ENCODE results near the gene CCDC63. TPM values are rescaled to one million over a fixed set of nuclear protein-coding genes. Genes with fewer than 3 reads are reported as not detected.

The CCDC63 gene
- total and polyA plus RNA-seq, 4 donors, result not detected

DNA sequence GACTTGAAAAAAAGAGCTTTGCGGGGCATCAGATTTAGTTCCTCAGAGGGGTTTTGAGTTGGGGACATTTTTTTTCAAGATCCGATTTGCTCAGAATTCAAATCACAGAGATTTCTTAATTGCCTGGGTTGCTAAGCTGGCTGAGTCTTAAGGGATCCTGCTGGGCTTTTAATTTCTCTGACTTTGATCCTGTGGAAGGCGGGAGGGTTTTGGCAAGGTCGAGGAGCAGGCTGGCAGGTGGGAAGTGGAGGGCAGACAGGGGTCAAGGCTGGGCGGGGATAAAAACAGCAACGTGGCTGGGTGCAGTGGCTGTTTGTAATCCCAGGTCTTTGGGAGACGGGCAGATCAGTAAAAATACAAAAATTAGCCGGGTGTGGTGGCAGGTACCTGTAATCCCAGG, 33.5 kb upstream of the CCDC63 start:
- DNase-seq (no peak), ATAC-seq (ENCODE audit: insufficient read depth, low FRiP score) (no peak)
- no peaks in the 10 kb centered on the region for H3K36me3 ChIP-seq (ENCODE audit: control insufficient read depth in 4 of 4, insufficient read depth in 4 of 4, low read length in 4 of 4)
- no peaks in the 10 kb centered on the region for H3K9me3 ChIP-seq (ENCODE audit: control insufficient read depth in 4 of 4, insufficient read depth in 3 of 4, low read length in 3 of 4)
- WGBS, 2 donors, result 35 to 42% methylated on average over 8 of the region's 8 CpGs
- TF ChIP-seq, protein P1, sequence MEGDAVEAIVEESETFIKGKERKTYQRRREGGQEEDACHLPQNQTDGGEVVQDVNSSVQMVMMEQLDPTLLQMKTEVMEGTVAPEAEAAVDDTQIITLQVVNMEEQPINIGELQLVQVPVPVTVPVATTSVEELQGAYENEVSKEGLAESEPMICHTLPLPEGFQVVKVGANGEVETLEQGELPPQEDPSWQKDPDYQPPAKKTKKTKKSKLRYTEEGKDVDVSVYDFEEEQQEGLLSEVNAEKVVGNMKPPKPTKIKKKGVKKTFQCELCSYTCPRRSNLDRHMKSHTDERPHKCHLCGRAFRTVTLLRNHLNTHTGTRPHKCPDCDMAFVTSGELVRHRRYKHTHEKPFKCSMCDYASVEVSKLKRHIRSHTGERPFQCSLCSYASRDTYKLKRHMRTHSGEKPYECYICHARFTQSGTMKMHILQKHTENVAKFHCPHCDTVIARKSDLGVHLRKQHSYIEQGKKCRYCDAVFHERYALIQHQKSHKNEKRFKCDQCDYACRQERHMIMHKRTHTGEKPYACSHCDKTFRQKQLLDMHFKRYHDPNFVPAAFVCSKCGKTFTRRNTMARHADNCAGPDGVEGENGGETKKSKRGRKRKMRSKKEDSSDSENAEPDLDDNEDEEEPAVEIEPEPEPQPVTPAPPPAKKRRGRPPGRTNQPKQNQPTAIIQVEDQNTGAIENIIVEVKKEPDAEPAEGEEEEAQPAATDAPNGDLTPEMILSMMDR (IDR thresholded peaks at IDR 0.05; ENCODE audit: control extremely low read depth, extremely low read depth), result no peak
- H3K27ac ChIP-seq (ENCODE audit: low read depth in 1 of 2, low read length in 1 of 2), result no peak overlapping the region
- H3K4me1 ChIP-seq (ENCODE audit: control insufficient read depth in 5 of 5, insufficient read depth in 5 of 5, low read length in 5 of 5), result no peaks in the 10 kb centered on the region
- H3K4me3 ChIP-seq, result no peak overlapping the region
- no peak overlapping the region for H3K9ac ChIP-seq (ENCODE audit: insufficient read depth in 1 of 2, low read length in 2 of 2)
- H3K27me3 ChIP-seq (ENCODE audit: control insufficient read depth in 3 of 3, insufficient read depth in 3 of 3, low read length in 2 of 3), result peaks cover 0 to 4% (median 0%) of the 10 kb centered on the region in 3 donors

DNA sequence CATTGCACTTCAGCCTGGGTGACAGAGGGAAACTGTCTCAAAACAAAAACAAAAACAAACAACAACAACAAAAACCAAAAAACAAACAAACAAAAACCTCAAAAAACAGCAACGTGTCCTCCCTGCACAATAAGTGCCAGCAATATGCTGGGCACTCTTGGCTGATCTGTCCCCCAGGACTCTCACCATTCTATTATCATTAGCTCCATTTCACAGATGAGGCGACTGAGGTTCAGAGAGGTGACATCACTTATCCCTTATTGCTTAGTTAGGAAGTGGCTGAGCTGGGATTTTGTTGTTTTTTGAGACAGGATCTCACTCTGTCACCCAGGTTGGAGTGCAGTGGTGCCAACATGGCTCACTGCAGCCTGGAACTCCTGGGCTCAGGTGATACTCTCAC, 33.0 kb upstream of the CCDC63 start:
- DNase-seq (no peak), ATAC-seq (ENCODE audit: insufficient read depth, low FRiP score) (no peak)
- WGBS, 2 donors, result 72 to 80% methylated on average over 2 of the region's 2 CpGs
- no peak overlapping the region for H3K9ac ChIP-seq (ENCODE audit: insufficient read depth in 1 of 2, low read length in 2 of 2)
- no peaks in the 10 kb centered on the region for H3K36me3 ChIP-seq (ENCODE audit: control insufficient read depth in 4 of 4, insufficient read depth in 4 of 4, low read length in 4 of 4)
- H3K4me1 ChIP-seq (ENCODE audit: control insufficient read depth in 5 of 5, insufficient read depth in 5 of 5, low read length in 5 of 5), result no peaks in the 10 kb centered on the region
- no peak overlapping the region for H3K4me3 ChIP-seq
- no peak overlapping the region for H3K27ac ChIP-seq (ENCODE audit: low read depth in 1 of 2, low read length in 1 of 2)
- H3K27me3 ChIP-seq (ENCODE audit: control insufficient read depth in 3 of 3, insufficient read depth in 3 of 3, low read length in 2 of 3), result peaks cover 0 to 4% (median 0%) of the 10 kb centered on the region in 3 donors
- TF ChIP-seq, protein P1 (IDR thresholded peaks at IDR 0.05; ENCODE audit: control extremely low read depth, extremely low read depth), result no peak
- no peaks in the 10 kb centered on the region for H3K9me3 ChIP-seq (ENCODE audit: control insufficient read depth in 4 of 4, insufficient read depth in 3 of 4, low read length in 3 of 4)

DNA sequence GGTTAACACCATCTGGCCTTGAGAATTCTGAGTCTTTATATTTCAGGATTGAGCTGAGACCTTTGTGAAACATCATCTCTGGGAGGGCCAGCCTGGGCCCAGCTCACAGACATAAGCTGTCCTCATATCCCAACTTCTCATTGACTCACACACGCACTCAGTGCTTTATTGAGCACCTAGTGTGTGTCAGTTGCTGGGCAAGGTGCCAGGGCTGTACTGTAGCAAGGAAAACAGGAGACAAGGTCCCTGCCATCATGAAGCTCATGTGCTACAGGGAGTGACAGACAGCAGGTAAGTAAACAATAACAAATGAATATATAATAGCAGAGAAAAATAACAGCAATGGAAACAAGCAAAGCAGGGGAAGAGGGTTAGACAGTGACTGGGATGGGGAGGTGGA, 30.5 kb upstream of the CCDC63 start:
- Histone ChIP-seq H3K9me3 (ENCODE audit: control insufficient read depth in 4 of 4, insufficient read depth in 3 of 4, low read length in 3 of 4) (no peaks in the 10 kb centered on the region), H3K4me3 (no peak overlapping the region), H3K27me3 (ENCODE audit: control insufficient read depth in 3 of 3, insufficient read depth in 3 of 3, low read length in 2 of 3) (peaks cover 0 to 4% (median 0%) of the 10 kb centered on the region in 3 donors), H3K27ac (ENCODE audit: low read depth in 1 of 2, low read length in 1 of 2) (no peak overlapping the region), H3K36me3 (ENCODE audit: control insufficient read depth in 4 of 4, insufficient read depth in 4 of 4, low read length in 4 of 4) (no peaks in the 10 kb centered on the region), H3K4me1 (ENCODE audit: control insufficient read depth in 5 of 5, insufficient read depth in 5 of 5, low read length in 5 of 5) (no peaks in the 10 kb centered on the region), H3K9ac (ENCODE audit: insufficient read depth in 1 of 2, low read length in 2 of 2) (no peak overlapping the region)
- 94 to 100% methylated on average over 1 of the region's 1 CpG for WGBS, 2 donors
- no peak for ATAC-seq (ENCODE audit: insufficient read depth, low FRiP score)
- TF ChIP-seq, protein P1 (IDR thresholded peaks at IDR 0.05; ENCODE audit: control extremely low read depth, extremely low read depth), result no peak
- no peak for DNase-seq

DNA sequence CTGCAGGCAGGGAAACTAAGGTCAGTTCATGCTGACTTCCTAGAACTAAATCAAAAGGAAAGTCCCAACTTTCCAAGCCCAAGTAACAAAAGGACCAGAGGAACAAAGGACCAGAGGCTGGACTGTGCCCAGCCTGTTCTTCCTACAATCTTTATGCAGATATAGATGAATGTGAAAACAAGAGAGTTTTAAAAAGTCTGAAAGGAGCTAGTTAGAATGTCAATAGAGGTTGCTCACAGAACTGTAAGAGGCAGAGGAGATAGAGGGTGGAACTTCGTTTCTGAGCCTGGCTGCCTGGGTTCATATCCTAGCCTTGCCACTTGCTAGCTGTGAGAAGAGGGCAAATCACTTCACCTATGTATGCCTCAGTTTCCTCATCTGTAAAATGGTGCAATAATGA, 30.0 kb upstream of the CCDC63 start:
- no peak overlapping the region for H3K27ac ChIP-seq (ENCODE audit: low read depth in 1 of 2, low read length in 1 of 2)
- ATAC-seq (ENCODE audit: insufficient read depth, low FRiP score) (no peak), DNase-seq (no peak)
- H3K4me3 ChIP-seq, result no peak overlapping the region
- H3K4me1 ChIP-seq (ENCODE audit: control insufficient read depth in 5 of 5, insufficient read depth in 5 of 5, low read length in 5 of 5), result no peaks in the 10 kb centered on the region
- no peaks in the 10 kb centered on the region for H3K9me3 ChIP-seq (ENCODE audit: control insufficient read depth in 4 of 4, insufficient read depth in 3 of 4, low read length in 3 of 4)
- H3K36me3 ChIP-seq (ENCODE audit: control insufficient read depth in 4 of 4, insufficient read depth in 4 of 4, low read length in 4 of 4), result no peaks in the 10 kb centered on the region
- H3K9ac ChIP-seq (ENCODE audit: insufficient read depth in 1 of 2, low read length in 2 of 2), result no peak overlapping the region
- 50 to 52% methylated on average over 1 of the region's 1 CpG for WGBS, 2 donors
- TF ChIP-seq, protein P1 (IDR thresholded peaks at IDR 0.05; ENCODE audit: control extremely low read depth, extremely low read depth), result no peak
- H3K27me3 ChIP-seq (ENCODE audit: control insufficient read depth in 3 of 3, insufficient read depth in 3 of 3, low read length in 2 of 3), result peaks cover 0 to 2% (median 0%) of the 10 kb centered on the region in 3 donors

Measured in lung (tissue), 12 donors.